ENCODE measurements around the gene SRSF7.

Gene SRSF7

GRCh38 chr2:38778687-38779082, 27.5 kb upstream of the SRSF7 start:
- 0 out of 2 replicates have a peak, but pooled peaks have one; percentile 6 for TF ChIP-seq ZBTB17 (tag by site-specific recombination; IDR thresholded peaks at IDR 0.05)
- no peak for TF ChIP-seq PRDM2 (tag by site-specific recombination; IDR thresholded peaks at IDR 0.05; ENCODE audit: borderline replicate concordance)
- TF ChIP-seq ZNF394 (tag by site-specific recombination; IDR thresholded peaks at IDR 0.05; ENCODE audit: borderline replicate concordance): no peak
- ChIA-PET CTCF (no interaction called here), POLR2A (interaction anchor here (2.8 kb wide), 1 partner anchor 28 kb away, joined by 40 read pairs; the partner anchor contains the start of gene SRSF7)
- peak overlapping the region; percentile 55 for H3K4me3 ChIP-seq (ENCODE audit: low read depth, low read length)
- peak overlapping the region; percentile 56; the same call in 1 of the 2 replicates for H3K27ac ChIP-seq (ENCODE audit: extremely low read depth, low read depth, low read length)
- peaks cover 23 to 26% of the 10 kb centered on the region in 2 experiments; a peak in 2 of 3 replicates for H3K36me3 ChIP-seq (ENCODE audit: control insufficient read depth in 2 of 2, insufficient read depth in 1 of 2, low read length in 2 of 2)
- 0 out of 2 replicates have a peak, but pooled peaks cover 3% of the 10 kb centered on the region for H3K4me1 ChIP-seq (ENCODE audit: control insufficient read depth, insufficient read depth, low read length)
- no peaks in the 10 kb centered on the region for H3K9me3 ChIP-seq (ENCODE audit: control insufficient read depth, insufficient read depth, low read depth, low read length)

- Histone ChIP-seq H3K27ac (ENCODE audit: extremely low read depth, low read depth, low read length) (no peak overlapping the region), H3K4me3 (ENCODE audit: low read depth, low read length) (no peak overlapping the region), H3K9me3 (ENCODE audit: control insufficient read depth, insufficient read depth, low read depth, low read length) (no peaks in the 10 kb centered on the region), H3K4me1 (ENCODE audit: control insufficient read depth, insufficient read depth, low read length) (0 out of 2 replicates have a peak, but pooled peaks cover 3% of the 10 kb centered on the region), H3K36me3 (ENCODE audit: control insufficient read depth in 2 of 2, insufficient read depth in 1 of 2, low read length in 2 of 2) (peaks cover 16% of the 10 kb centered on the region in 2 experiments; a peak in 2 of 3 replicates)
- CTCF ChIA-PET: interaction anchor here (0.6 kb wide), 1 partner anchor 39 kb away, joined by 4 read pairs; no protein-coding TSS in a partner anchor
- TF ChIP-seq ZNF704 (tag by site-specific recombination; IDR thresholded peaks at IDR 0.05) (no peak), ZNF416 (tag by site-specific recombination; IDR thresholded peaks at IDR 0.05) (no peak), ZNF133 (tag by site-specific recombination; IDR thresholded peaks at IDR 0.05) (no peak), ZNF19 (tag by site-specific recombination; IDR thresholded peaks at IDR 0.05; ENCODE audit: low read depth) (no peak), HOXD13 (CRISPR knock-in tag; IDR thresholded peaks at IDR 0.05; ENCODE audit: borderline replicate concordance) (no peak), PATZ1 (tag by site-specific recombination; IDR thresholded peaks at IDR 0.05) (no peak)
- POLR2A ChIA-PET: interaction anchor here (2.8 to 3.3 kb wide), 2 partner anchors 26 kb away, joined by 40 to 41 read pairs; partner anchors contain the start of gene SRSF7
Measured at GRCh38 chr2:38776531-38776930, 25.4 kb upstream of the SRSF7 start.

- POLR2A ChIA-PET: interaction anchor here (3.3 kb wide), 1 partner anchor 25 kb away, joined by 41 read pairs; the partner anchor contains the start of gene SRSF7
- Histone ChIP-seq H3K9me3 (ENCODE audit: control insufficient read depth, insufficient read depth, low read depth, low read length) (no peaks in the 10 kb centered on the region), H3K36me3 (ENCODE audit: control insufficient read depth in 2 of 2, insufficient read depth in 1 of 2, low read length in 2 of 2) (peaks cover 10 to 13% of the 10 kb centered on the region in 2 experiments; a peak in 2 of 3 replicates), H3K4me3 (ENCODE audit: low read depth, low read length) (no peak overlapping the region), H3K4me1 (ENCODE audit: control insufficient read depth, insufficient read depth, low read length) (0 out of 2 replicates have a peak, but pooled peaks cover 3% of the 10 kb centered on the region), H3K27ac (ENCODE audit: extremely low read depth, low read depth, low read length) (no peak overlapping the region)
- peak; percentile 48; the same call in 1 of the 2 replicates for TF ChIP-seq FEZF1 (tag by site-specific recombination; IDR thresholded peaks at IDR 0.05)
- TF ChIP-seq ZNF19 (tag by site-specific recombination; IDR thresholded peaks at IDR 0.05; ENCODE audit: low read depth): no peak
- no peak for TF ChIP-seq ZNF48 (tag by site-specific recombination; IDR thresholded peaks at IDR 0.05)
- peak; percentile 78 for TF ChIP-seq PRDM6 (tag by site-specific recombination; IDR thresholded peaks at IDR 0.05)
- TF ChIP-seq ZBTB6 (tag by site-specific recombination; IDR thresholded peaks at IDR 0.05): peak; percentile 63; the same call in 1 of the 2 replicates
- TF ChIP-seq WT1 (tag by site-specific recombination; IDR thresholded peaks at IDR 0.05): no peak
- no peak for TF ChIP-seq ZSCAN23 (tag by site-specific recombination; IDR thresholded peaks at IDR 0.05)
- CTCF ChIA-PET: interaction anchor here (0.6 kb wide), 1 partner anchor 39 kb away, joined by 4 read pairs; no protein-coding TSS in a partner anchor
Measured at GRCh38 chr2:38775921-38776225, 24.7 kb upstream of the SRSF7 start.

Measured in HEK293 (cell line).